Stomach (tissue), 4 donors: ENCODE results near the gene AQR.

ENCODE experiments used
- EP300 ChIP-seq: sonication (generic); formaldehyde crosslinking; IDR thresholded peaks from one replicate; pipeline ENCODE4 v1.6.1; 2017; ENCODE audit warnings: antibody characterized with exemption
- POLR2A ChIP-seq, 4 donors: fragments of 450-650 bp; IDR thresholded peaks; one replicate each; pipeline ENCODE4 v1.6.1; 2016; ENCODE audit warnings: antibody characterized with exemption in 4 of 4, control low read depth in 2 of 4, mild to moderate bottlenecking in 1 of 4, moderate library complexity in 1 of 4
- POLR2AphosphoS5 ChIP-seq, 3 donors: sonication (generic); formaldehyde crosslinking; IDR thresholded peaks; one replicate each; pipeline ENCODE4 v1.6.1; 2016; ENCODE audit warnings: antibody characterized with exemption in 3 of 3
- TF ChIP-seq, protein P1 (sequence below), 7 experiments: fragments of 450-650 bp in 4 of 7; fragments of 200-600 bp in 3 of 7; sonication (generic) in 3 of 7; IDR thresholded peaks; one replicate each; pipeline ENCODE4 v1.5.1; 2016 to 2019; ENCODE audit warnings: antibody characterized with exemption in 7 of 7, control low read depth in 2 of 7, mild to moderate bottlenecking in 1 of 7

DNA sequence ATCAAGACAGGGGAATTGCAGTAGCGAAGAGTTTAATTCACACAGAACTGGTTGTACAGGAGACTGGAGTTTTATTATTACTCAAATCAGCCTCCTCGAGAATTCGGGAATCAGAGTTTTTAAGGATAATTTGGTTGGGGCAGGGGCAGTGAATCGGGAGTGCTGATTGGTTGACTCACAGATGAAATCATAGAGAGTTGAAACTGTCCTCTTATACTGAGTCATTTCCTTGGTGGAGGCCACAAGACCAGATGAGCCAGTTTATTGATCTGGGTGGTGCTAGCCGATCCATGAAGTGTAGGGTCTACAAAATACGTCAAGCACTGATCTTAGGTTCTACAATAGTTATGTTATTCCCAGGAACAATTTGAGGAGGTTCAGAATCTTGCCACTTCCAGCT, 23.9 kb upstream of the AQR start:
- TF ChIP-seq, protein P1, sequence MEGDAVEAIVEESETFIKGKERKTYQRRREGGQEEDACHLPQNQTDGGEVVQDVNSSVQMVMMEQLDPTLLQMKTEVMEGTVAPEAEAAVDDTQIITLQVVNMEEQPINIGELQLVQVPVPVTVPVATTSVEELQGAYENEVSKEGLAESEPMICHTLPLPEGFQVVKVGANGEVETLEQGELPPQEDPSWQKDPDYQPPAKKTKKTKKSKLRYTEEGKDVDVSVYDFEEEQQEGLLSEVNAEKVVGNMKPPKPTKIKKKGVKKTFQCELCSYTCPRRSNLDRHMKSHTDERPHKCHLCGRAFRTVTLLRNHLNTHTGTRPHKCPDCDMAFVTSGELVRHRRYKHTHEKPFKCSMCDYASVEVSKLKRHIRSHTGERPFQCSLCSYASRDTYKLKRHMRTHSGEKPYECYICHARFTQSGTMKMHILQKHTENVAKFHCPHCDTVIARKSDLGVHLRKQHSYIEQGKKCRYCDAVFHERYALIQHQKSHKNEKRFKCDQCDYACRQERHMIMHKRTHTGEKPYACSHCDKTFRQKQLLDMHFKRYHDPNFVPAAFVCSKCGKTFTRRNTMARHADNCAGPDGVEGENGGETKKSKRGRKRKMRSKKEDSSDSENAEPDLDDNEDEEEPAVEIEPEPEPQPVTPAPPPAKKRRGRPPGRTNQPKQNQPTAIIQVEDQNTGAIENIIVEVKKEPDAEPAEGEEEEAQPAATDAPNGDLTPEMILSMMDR (IDR thresholded peaks at IDR 0.05): no peak
- no peak for TF ChIP-seq POLR2A (IDR thresholded peaks at IDR 0.05)
- TF ChIP-seq POLR2AphosphoS5 (IDR thresholded peaks at IDR 0.05): no peak
- TF ChIP-seq EP300: no peak
